ENCODE results near the gene ENTPD6.

DNA sequence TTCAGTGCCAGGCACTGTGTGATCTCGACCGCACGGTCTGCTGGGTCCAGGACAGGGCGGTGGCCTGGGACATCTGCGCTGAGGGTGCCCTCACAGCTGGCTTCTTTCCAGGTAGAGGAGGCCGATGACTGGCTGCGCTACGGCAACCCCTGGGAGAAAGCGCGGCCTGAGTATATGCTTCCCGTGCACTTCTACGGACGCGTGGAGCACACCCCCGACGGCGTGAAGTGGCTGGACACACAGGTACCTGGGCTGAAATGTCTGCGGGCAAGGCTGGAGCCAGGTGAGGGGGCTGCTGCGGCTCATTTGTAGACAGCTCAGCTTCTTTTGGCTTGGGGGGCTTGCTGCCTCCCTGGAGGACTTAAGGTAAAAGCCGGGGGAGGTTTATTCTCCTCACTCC is 79.0 kb downstream of the ENTPD6 start:
- TF ChIP-seq, protein P1, sequence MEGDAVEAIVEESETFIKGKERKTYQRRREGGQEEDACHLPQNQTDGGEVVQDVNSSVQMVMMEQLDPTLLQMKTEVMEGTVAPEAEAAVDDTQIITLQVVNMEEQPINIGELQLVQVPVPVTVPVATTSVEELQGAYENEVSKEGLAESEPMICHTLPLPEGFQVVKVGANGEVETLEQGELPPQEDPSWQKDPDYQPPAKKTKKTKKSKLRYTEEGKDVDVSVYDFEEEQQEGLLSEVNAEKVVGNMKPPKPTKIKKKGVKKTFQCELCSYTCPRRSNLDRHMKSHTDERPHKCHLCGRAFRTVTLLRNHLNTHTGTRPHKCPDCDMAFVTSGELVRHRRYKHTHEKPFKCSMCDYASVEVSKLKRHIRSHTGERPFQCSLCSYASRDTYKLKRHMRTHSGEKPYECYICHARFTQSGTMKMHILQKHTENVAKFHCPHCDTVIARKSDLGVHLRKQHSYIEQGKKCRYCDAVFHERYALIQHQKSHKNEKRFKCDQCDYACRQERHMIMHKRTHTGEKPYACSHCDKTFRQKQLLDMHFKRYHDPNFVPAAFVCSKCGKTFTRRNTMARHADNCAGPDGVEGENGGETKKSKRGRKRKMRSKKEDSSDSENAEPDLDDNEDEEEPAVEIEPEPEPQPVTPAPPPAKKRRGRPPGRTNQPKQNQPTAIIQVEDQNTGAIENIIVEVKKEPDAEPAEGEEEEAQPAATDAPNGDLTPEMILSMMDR (conservative IDR thresholded peaks at IDR 0.05; ENCODE audit: low read depth, low read length) = no peak
- TF ChIP-seq, protein P2, sequence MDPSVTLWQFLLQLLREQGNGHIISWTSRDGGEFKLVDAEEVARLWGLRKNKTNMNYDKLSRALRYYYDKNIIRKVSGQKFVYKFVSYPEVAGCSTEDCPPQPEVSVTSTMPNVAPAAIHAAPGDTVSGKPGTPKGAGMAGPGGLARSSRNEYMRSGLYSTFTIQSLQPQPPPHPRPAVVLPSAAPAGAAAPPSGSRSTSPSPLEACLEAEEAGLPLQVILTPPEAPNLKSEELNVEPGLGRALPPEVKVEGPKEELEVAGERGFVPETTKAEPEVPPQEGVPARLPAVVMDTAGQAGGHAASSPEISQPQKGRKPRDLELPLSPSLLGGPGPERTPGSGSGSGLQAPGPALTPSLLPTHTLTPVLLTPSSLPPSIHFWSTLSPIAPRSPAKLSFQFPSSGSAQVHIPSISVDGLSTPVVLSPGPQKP (IDR thresholded peaks at IDR 0.05; ENCODE audit: borderline replicate concordance, low read depth, low read length) = no peak
- TF ChIP-seq POLR2A (IDR thresholded peaks at IDR 0.05; ENCODE audit: low read depth, low read length) (no peak), RCOR1 (IDR thresholded peaks at IDR 0.05; ENCODE audit: insufficient replicate concordance, low read length) (no peak), MAZ (IDR thresholded peaks at IDR 0.05; ENCODE audit: borderline replicate concordance, low read depth, low read length) (no peak)

Measured in IMR-90 (cell line).